ENCODE data around the gene TAT.

TAT gene

DNA sequence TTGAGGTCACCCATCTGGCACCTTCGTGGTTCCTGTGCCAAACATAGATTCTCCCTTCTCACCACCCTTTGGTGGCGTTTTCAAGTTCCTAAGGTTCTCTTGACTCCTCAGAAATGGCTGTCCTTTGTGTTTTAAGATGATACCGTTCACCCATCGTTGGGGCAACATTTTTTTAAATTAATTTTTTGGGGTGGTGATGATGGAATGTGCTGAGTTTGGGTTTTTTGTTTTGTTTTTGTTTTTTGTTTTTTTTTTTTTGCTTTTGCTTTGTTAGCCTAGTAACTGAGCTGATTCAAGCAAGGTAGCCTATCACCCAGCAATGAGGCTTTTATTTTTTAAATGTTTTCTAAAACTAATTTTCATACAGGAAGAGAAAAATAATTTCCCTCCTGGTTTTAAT lies 48.0 kb downstream of the TAT start (continued):
- TF ChIP-seq ZNF677 (tag by site-specific recombination; IDR thresholded peaks at IDR 0.05) (no peak), ZSCAN30 (tag by site-specific recombination; IDR thresholded peaks at IDR 0.05) (no peak), KLF16 (tag by site-specific recombination; IDR thresholded peaks at IDR 0.05) (no peak)

- H3K4me3 ChIP-seq (ENCODE audit: low read depth, low read length) = no peak overlapping the region
- H3K27ac ChIP-seq (ENCODE audit: extremely low read depth, low read depth, low read length) = no peak overlapping the region
- H3K36me3 ChIP-seq (ENCODE audit: control insufficient read depth in 2 of 2, insufficient read depth in 1 of 2, low read length in 2 of 2) = no peaks in the 10 kb centered on the region
- ChIA-PET POLR2A (no interaction called here), CTCF (interaction anchor here (0.6 kb wide), 1 partner anchor 227 kb away, joined by 3 read pairs; no protein-coding TSS in a partner anchor)
- H3K9me3 ChIP-seq (ENCODE audit: control insufficient read depth, insufficient read depth, low read depth, low read length) = no peaks in the 10 kb centered on the region
- TF ChIP-seq ZNF132 (tag by site-specific recombination; IDR thresholded peaks at IDR 0.05; ENCODE audit: borderline replicate concordance) (no peak), ZNF311 (tag by site-specific recombination; IDR thresholded peaks at IDR 0.05; ENCODE audit: borderline replicate concordance) (no peak), ZNF362 (tag by site-specific recombination; IDR thresholded peaks at IDR 0.05) (no peak), ZNF112 (tag by site-specific recombination; IDR thresholded peaks at IDR 0.05) (no peak), ZNF10 (tag by site-specific recombination; IDR thresholded peaks at IDR 0.05) (no peak), SETDB1 (IDR thresholded peaks at IDR 0.05; ENCODE audit: insufficient read length, low read length) (no peak), PRDM1 (tag by site-specific recombination; IDR thresholded peaks at IDR 0.05) (no peak), ZNF202 (tag by site-specific recombination; IDR thresholded peaks at IDR 0.05; ENCODE audit: borderline replicate concordance) (no peak), ZNF274 (IDR thresholded peaks at IDR 0.05; ENCODE audit: low read length) (no peak), ZNF274 (tag by site-specific recombination; IDR thresholded peaks at IDR 0.05; ENCODE audit: borderline replicate concordance) (no peak), AEBP2 (tag by site-specific recombination; IDR thresholded peaks at IDR 0.05; ENCODE audit: borderline replicate concordance) (no peak), ZEB2 (tag by site-specific recombination; IDR thresholded peaks at IDR 0.05) (no peak), ZNF133 (tag by site-specific recombination; IDR thresholded peaks at IDR 0.05) (no peak), ZNF777 (tag by site-specific recombination; IDR thresholded peaks at IDR 0.05; ENCODE audit: borderline replicate concordance) (no peak), ZNF785 (tag by site-specific recombination; IDR thresholded peaks at IDR 0.05) (no peak), ZNF529 (tag by site-specific recombination; IDR thresholded peaks at IDR 0.05; ENCODE audit: insufficient replicate concordance) (no peak), ZNF366 (tag by site-specific recombination; conservative IDR thresholded peaks at IDR 0.05) (no peak), HOXA7 (CRISPR knock-in tag; IDR thresholded peaks at IDR 0.05; ENCODE audit: borderline replicate concordance) (no peak), ZNF596 (tag by site-specific recombination; IDR thresholded peaks at IDR 0.05) (no peak), ZNF621 (tag by site-specific recombination; IDR thresholded peaks at IDR 0.05) (no peak)
- TF ChIP-seq, protein P1, sequence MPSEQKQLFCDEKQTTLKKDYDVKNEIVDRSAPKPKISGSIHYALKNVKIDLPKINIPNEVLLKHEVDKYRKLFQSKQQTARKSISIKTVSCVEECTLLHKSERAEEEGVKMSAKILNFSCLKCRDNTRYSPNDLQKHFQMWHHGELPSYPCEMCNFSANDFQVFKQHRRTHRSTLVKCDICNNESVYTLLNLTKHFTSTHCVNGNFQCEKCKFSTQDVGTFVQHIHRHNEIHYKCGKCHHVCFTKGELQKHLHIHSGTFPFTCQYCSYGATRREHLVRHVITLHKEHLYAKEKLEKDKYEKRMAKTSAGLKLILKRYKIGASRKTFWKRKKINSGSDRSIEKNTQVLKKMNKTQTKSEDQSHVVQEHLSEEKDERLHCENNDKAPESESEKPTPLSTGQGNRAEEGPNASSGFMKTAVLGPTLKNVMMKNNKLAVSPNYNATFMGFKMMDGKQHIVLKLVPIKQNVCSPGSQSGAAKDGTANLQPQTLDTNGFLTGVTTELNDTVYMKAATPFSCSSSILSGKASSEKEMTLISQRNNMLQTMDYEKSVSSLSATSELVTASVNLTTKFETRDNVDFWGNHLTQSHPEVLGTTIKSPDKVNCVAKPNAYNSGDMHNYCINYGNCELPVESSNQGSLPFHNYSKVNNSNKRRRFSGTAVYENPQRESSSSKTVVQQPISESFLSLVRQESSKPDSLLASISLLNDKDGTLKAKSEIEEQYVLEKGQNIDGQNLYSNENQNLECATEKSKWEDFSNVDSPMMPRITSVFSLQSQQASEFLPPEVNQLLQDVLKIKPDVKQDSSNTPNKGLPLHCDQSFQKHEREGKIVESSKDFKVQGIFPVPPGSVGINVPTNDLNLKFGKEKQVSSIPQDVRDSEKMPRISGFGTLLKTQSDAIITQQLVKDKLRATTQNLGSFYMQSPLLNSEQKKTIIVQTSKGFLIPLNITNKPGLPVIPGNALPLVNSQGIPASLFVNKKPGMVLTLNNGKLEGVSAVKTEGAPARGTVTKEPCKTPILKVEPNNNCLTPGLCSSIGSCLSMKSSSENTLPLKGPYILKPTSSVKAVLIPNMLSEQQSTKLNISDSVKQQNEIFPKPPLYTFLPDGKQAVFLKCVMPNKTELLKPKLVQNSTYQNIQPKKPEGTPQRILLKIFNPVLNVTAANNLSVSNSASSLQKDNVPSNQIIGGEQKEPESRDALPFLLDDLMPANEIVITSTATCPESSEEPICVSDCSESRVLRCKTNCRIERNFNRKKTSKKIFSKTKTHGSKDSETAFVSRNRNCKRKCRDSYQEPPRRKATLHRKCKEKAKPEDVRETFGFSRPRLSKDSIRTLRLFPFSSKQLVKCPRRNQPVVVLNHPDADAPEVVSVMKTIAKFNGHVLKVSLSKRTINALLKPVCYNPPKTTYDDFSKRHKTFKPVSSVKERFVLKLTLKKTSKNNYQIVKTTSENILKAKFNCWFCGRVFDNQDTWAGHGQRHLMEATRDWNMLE (tag by site-specific recombination; conservative IDR thresholded peaks at IDR 0.05; ENCODE audit: low read depth) = no peak
- H3K4me1 ChIP-seq (ENCODE audit: control insufficient read depth, insufficient read depth, low read length) = peaks cover 6% of the 10 kb centered on the region
Observed at GRCh38 chr16:71528257-71528656, 48.6 kb downstream of the TAT start.
